HepG2 (cell line): ENCODE data around the gene SLIT3. TPM values are rescaled to one million over a fixed set of nuclear protein-coding genes. Genes with fewer than 3 reads are reported as not detected.

Source experiments
- ATAC-seq: fragments of 200-7000 bp; cut with Tn5 transposase; 3 replicates; pipeline ENCODE4 v1.9.1; 2020; ENCODE audit warnings: mild to moderate bottlenecking, moderate library complexity
- BruUV-seq: library from RNA; stranded (reverse); fragments of 400-500 nt; replicated peaks from 2 replicates; lab custom pipeline; 2021; lab: Mats Ljungman, UMichigan
- CTCF ChIA-PET: fragments of 300-600 bp; formaldehyde crosslinking; extraction: SDS; loops from one replicate; lab custom pipeline; 2021; ENCODE audit warnings: low total read pairs, inconsistent platforms, low intra/inter-chr PET ratio; lab: Yijun Ruan, JAX
- POLR2A ChIA-PET: fragments of 350-600 bp; sonication (Branson Sonifier 250); formaldehyde crosslinking; loops from one replicate; lab custom pipeline; 2020; ENCODE audit warnings: antibody characterized with exemption, inconsistent platforms; lab: Yijun Ruan, JAX
- DNase-seq: peaks from one replicate; pipeline ENCODE4 v3.0.0-alpha.2; 2015; ENCODE audit warnings: low spot score
- FAIRE-seq: peaks from 3 replicates; lab custom pipeline; 2011; peaks lifted over from hg19 to GRCh38; lab: Jason Lieb, UNC
- H2AFZ ChIP-seq: one replicate; pipeline ENCODE4 v1.6.1; 2011; ENCODE audit warnings: low read length, inconsistent platforms
- H3K27ac ChIP-seq: fragments of 300-600 bp; 3 replicates; pipeline ENCODE4 v1.8.0; 2011; ENCODE audit warnings: mixed run types, mild to moderate bottlenecking, mixed read lengths, low read length, inconsistent platforms; ENCODE audit not compliant: insufficient read depth; ENCODE audit errors: extremely low read length
- H3K27me3 ChIP-seq, 2 experiments: fragments of 200-600 bp in 1 of 2; 2 replicates in 1 of 2; 3 replicates in 1 of 2; pipeline versions ENCODE4 v1.6.0 to v1.8.0; 2011; ENCODE audit warnings: low read length in 2 of 2, mild to moderate bottlenecking in 2 of 2, moderate library complexity in 2 of 2, inconsistent platforms in 1 of 2; ENCODE audit not compliant: insufficient read depth in 2 of 2, control insufficient read depth in 1 of 2
- H3K36me3 ChIP-seq, 2 experiments: fragments of 200-600 bp in 1 of 2; replicated peaks in 1 of 2; 2 replicates in 1 of 2; 3 replicates in 1 of 2; pipeline versions ENCODE4 v1.5.1 to v1.8.0; 2011; ENCODE audit warnings: low read length in 2 of 2, inconsistent platforms in 1 of 2; ENCODE audit not compliant: insufficient read depth in 2 of 2, control insufficient read depth in 1 of 2
- H3K4me1 ChIP-seq: 2 replicates; pipeline ENCODE4 v1.5.1; 2012; ENCODE audit warnings: low read length, inconsistent platforms; ENCODE audit not compliant: insufficient read depth
- H3K4me2 ChIP-seq: 2 replicates; pipeline ENCODE4 v1.6.0; 2011; ENCODE audit warnings: low read depth, low read length, inconsistent platforms
- H3K4me3 ChIP-seq, 3 experiments: fragments of 200-600 bp in 1 of 3; sonication (generic), shearing (Covaris generic) in 1 of 3; replicated peaks in 1 of 3; 2 replicates each; pipeline ENCODE4 v1.5.1; 2011 to 2016; ENCODE audit warnings: low read length in 3 of 3, inconsistent platforms in 2 of 3, low read depth in 2 of 3, mild to moderate bottlenecking in 2 of 3, control low read depth in 1 of 3, mixed read lengths in 1 of 3; ENCODE audit not compliant: insufficient read depth in 1 of 3
- H3K79me2 ChIP-seq: one replicate; pipeline ENCODE4 v1.6.1; 2011; ENCODE audit warnings: low read length, inconsistent platforms; ENCODE audit not compliant: insufficient read depth
- H3K9ac ChIP-seq: 2 replicates; pipeline ENCODE4 v1.6.0; 2011; ENCODE audit warnings: mild to moderate bottlenecking, low read depth, low read length, inconsistent platforms; ENCODE audit not compliant: insufficient read depth
- H3K9me3 ChIP-seq: 2 replicates; pipeline ENCODE4 v1.5.1; 2012; ENCODE audit warnings: mild to moderate bottlenecking, low read length
- H4K20me1 ChIP-seq: 2 replicates; pipeline ENCODE4 v1.6.0; 2011; ENCODE audit warnings: inconsistent platforms, mild to moderate bottlenecking, low read length, moderate library complexity; ENCODE audit not compliant: insufficient read depth
- AKAP8 ChIP-seq: sonication (generic); formaldehyde crosslinking; IDR thresholded peaks from 2 replicates; pipeline ENCODE4 v1.5.1; 2020; ENCODE audit warnings: mild to moderate bottlenecking, missing genetic modification reagents
- ARID5B ChIP-seq: IDR thresholded peaks from 2 replicates; pipeline ENCODE4 v1.4.0; 2020; ENCODE audit warnings: mild to moderate bottlenecking, missing genetic modification reagents
- BORCS8-MEF2B ChIP-seq: sonication (generic); formaldehyde crosslinking; IDR thresholded peaks from 2 replicates; pipeline ENCODE4 v1.8.0; 2022; ENCODE audit warnings: mild to moderate bottlenecking, missing genetic modification reagents
- KDM5B ChIP-seq: sonication (generic); formaldehyde crosslinking; IDR thresholded peaks from 2 replicates; pipeline ENCODE4 v1.4.0; 2020; ENCODE audit warnings: missing genetic modification reagents, mild to moderate bottlenecking, borderline replicate concordance
- MBNL3 ChIP-seq: fragments of 250-450 bp; sonication (Bioruptor Pico); conservative IDR thresholded peaks from 2 replicates; pipeline ENCODE4 v1.8.0; 2022; ENCODE audit warnings: mild to moderate bottlenecking, inconsistent platforms
- PRDM10 ChIP-seq: sonication (generic); formaldehyde crosslinking; IDR thresholded peaks from 2 replicates; pipeline ENCODE4 v1.4.0; 2020; ENCODE audit warnings: low read depth, missing genetic modification reagents
- REL ChIP-seq: sonication (generic); formaldehyde crosslinking; conservative IDR thresholded peaks from 2 replicates; pipeline ENCODE4 v1.8.0; 2022; ENCODE audit warnings: mild to moderate bottlenecking, missing genetic modification reagents, moderate library complexity
- TAF15 ChIP-seq: fragments of 200-400 bp; formaldehyde crosslinking; IDR thresholded peaks from one replicate; pipeline ENCODE4 v1.6.1; 2018; ENCODE audit warnings: mild to moderate bottlenecking, low read depth, low read length; ENCODE audit not compliant: poor library complexity, severe bottlenecking
- ZBTB10 ChIP-seq: sonication (generic); formaldehyde crosslinking; IDR thresholded peaks from 2 replicates; pipeline ENCODE4 v1.4.0; 2020; ENCODE audit warnings: missing genetic modification reagents, borderline replicate concordance
- ZBTB14 ChIP-seq: sonication (generic); formaldehyde crosslinking; IDR thresholded peaks from 2 replicates; pipeline ENCODE4 v1.4.0; 2020; ENCODE audit warnings: missing genetic modification reagents
- ZNF3 ChIP-seq: IDR thresholded peaks from 2 replicates; pipeline ENCODE4 v1.7.0; 2017; ENCODE audit warnings: inconsistent platforms
- ZNF383 ChIP-seq: sonication (generic); formaldehyde crosslinking; IDR thresholded peaks from 2 replicates; pipeline ENCODE4 v1.4.0; 2020; ENCODE audit warnings: missing genetic modification reagents, mild to moderate bottlenecking, borderline replicate concordance
- ZNF570 ChIP-seq: sonication (generic); formaldehyde crosslinking; IDR thresholded peaks from 2 replicates; pipeline ENCODE4 v1.4.0; 2020; ENCODE audit warnings: mild to moderate bottlenecking, missing genetic modification reagents, borderline replicate concordance
- ZSCAN12 ChIP-seq: sonication (generic); formaldehyde crosslinking; IDR thresholded peaks from 2 replicates; pipeline ENCODE4 v1.9.0; 2021; ENCODE audit warnings: mild to moderate bottlenecking, missing genetic modification reagents
- WGBS: methylation state at CpG from one replicate; pipeline ENCODE4 v1.1.6; 2017; ENCODE audit warnings: low lambda C conversion rate; 5-methylcytosine and 5-hydroxymethylcytosine counted together
- in situ Hi-C: cut with HindIII; loops from 2 replicates; pipeline ENCODE4 v1.10.0; 2017; ENCODE audit warnings: low pct_unique_long_range_greater_than_20kb; ENCODE audit not compliant: extremely low pct_ligation_motif_present
- intact Hi-C: fragments of 100-400 bp; cut with micrococcal nuclease; formaldehyde crosslinking; loops from one replicate; pipeline ENCODE4 v1.10.0; 2022; ENCODE audit not compliant: unreplicated experiment
- polyA plus RNA-seq, 8 experiments: library from polyadenylated mRNA; depleted of rRNA in 3 of 8; stranded (reverse) in 7 of 8; unstranded in 1 of 8; fragments of >200 nt; fragmentation: Illumina TruSeq in 4 of 8; extraction: Trizol in 4 of 8; gene quantifications; 2 replicates each; pipeline versions ENCODE4 v1.2.1 to v1.2.3, GENCODE V29; 2011 to 2016; ENCODE audit warnings: low read depth in 4 of 8, missing spikeins in 1 of 8, mixed read lengths in 1 of 8; ENCODE audit not compliant: insufficient read depth in 1 of 8
- total RNA-seq, 5 experiments: library from RNA; depleted of rRNA; stranded (reverse); fragments of >200 nt; fragmentation: Illumina TruSeq; extraction: Trizol; gene quantifications; 2 replicates each; pipeline ENCODE4 v1.2.3, GENCODE V29; 2016; ENCODE audit warnings: low read depth in 1 of 5

The SLIT3 gene
- total and polyA plus RNA-seq, 2 of the 13 experiments (the other 11 are each of a cell fraction or from before 2014, with no cell fraction given): not detected

GRCh38 chr5:168653626-168654025 lies 647.3 kb downstream of the SLIT3 start:
- in situ Hi-C loops: no loop called here
- ChIA-PET CTCF (no interaction called here), POLR2A (no interaction called here)
- BruUV-seq: no TSS peak
- H3K9me3 ChIP-seq: no peaks in the 10 kb centered on the region
- no peaks in the 10 kb centered on the region for H3K27me3 ChIP-seq
- no peak for ATAC-seq
- H3K4me1 ChIP-seq: peaks cover 20% of the 10 kb centered on the region
- WGBS: 46% methylated on average over 3 of the region's 4 CpGs
- no peak overlapping the region for H3K9ac ChIP-seq
- no peak overlapping the region for H3K27ac ChIP-seq
- DNase-seq: no peak
- no peak for FAIRE-seq
- no peak overlapping the region for H3K4me3 ChIP-seq
- intact Hi-C loops: no loop called here
- H3K79me2 ChIP-seq: no peaks in the 10 kb centered on the region
- no peak overlapping the region for H2AFZ ChIP-seq
- no peak overlapping the region for H3K4me2 ChIP-seq
- H4K20me1 ChIP-seq: no peaks in the 10 kb centered on the region
- H3K36me3 ChIP-seq: no peaks in the 10 kb centered on the region
- TF ChIP-seq TAF15 (no peak), REL (CRISPR knock-in tag) (no peak), ZSCAN12 (no peak), ARID5B (CRISPR knock-in tag) (no peak), AKAP8 (CRISPR knock-in tag) (no peak), ZBTB14 (CRISPR knock-in tag) (no peak), ZNF383 (CRISPR knock-in tag) (no peak), KDM5B (CRISPR knock-in tag) (no peak), ZBTB10 (CRISPR knock-in tag) (no peak), ZNF3 (CRISPR knock-in tag) (no peak), MBNL3 (CRISPR knock-in tag) (no peak), PRDM10 (no peak), ZNF570 (CRISPR knock-in tag) (no peak), BORCS8-MEF2B (CRISPR knock-in tag) (no peak)
